H9 (cell line): Measurements from ENCODE around the gene SS18L1. TPM values are rescaled to one million over a fixed set of nuclear protein-coding genes. Genes with fewer than 3 reads are reported as not detected.

Source experiments
- DNase-seq: peaks from one replicate; pipeline ENCODE4 v3.0.0-alpha.2; 2017
- H2AFZ ChIP-seq: one replicate; pipeline ENCODE4 v1.6.1; 2013; ENCODE audit warnings: mild to moderate bottlenecking, low read length, control low read depth, moderate library complexity
- H2AK5ac ChIP-seq: 2 replicates; pipeline ENCODE4 v1.6.1; 2013; ENCODE audit warnings: low read length, control low read depth, mixed read lengths; ENCODE audit not compliant: insufficient read length
- H2BK120ac ChIP-seq: one replicate; pipeline ENCODE4 v1.6.1; 2013; ENCODE audit warnings: low read depth, mild to moderate bottlenecking, low read length, control low read depth, inconsistent platforms; ENCODE audit not compliant: poor library complexity, severe bottlenecking
- H2BK12ac ChIP-seq: 2 replicates; pipeline ENCODE4 v1.6.1; 2013; ENCODE audit warnings: low read length, control low read depth, mixed read lengths, low read depth; ENCODE audit not compliant: insufficient read length
- H2BK15ac ChIP-seq: 2 replicates; pipeline ENCODE4 v1.6.1; 2013; ENCODE audit warnings: low read depth, low read length, control low read depth
- H2BK20ac ChIP-seq: one replicate; pipeline ENCODE4 v1.6.1; 2013; ENCODE audit warnings: low read depth, mild to moderate bottlenecking, low read length, control low read depth, inconsistent platforms; ENCODE audit not compliant: poor library complexity, severe bottlenecking
- H2BK5ac ChIP-seq: 2 replicates; pipeline ENCODE4 v1.6.1; 2013; ENCODE audit warnings: low read length, control low read depth, mixed read lengths; ENCODE audit not compliant: insufficient read length
- H3K14ac ChIP-seq: 2 replicates; pipeline ENCODE4 v1.6.1; 2013; ENCODE audit warnings: low read length, control low read depth; ENCODE audit not compliant: insufficient read depth
- H3K18ac ChIP-seq: 2 replicates; pipeline ENCODE4 v1.6.1; 2013; ENCODE audit warnings: low read depth, mild to moderate bottlenecking, mixed read lengths, low read length, control low read depth; ENCODE audit not compliant: insufficient read length
- H3K23ac ChIP-seq: 2 replicates; pipeline ENCODE4 v1.6.1; 2013; ENCODE audit warnings: low read length, control low read depth, mixed read lengths, low read depth; ENCODE audit not compliant: insufficient read length
- H3K23me2 ChIP-seq: 2 replicates; pipeline ENCODE4 v1.6.1; 2013; ENCODE audit warnings: low read depth, mild to moderate bottlenecking, mixed read lengths, low read length, control low read depth; ENCODE audit not compliant: insufficient read length, poor library complexity, severe bottlenecking
- H3K27ac ChIP-seq: 2 replicates; pipeline ENCODE4 v1.5.1; 2013; ENCODE audit warnings: low read length, control low read depth, mixed read lengths, low read depth; ENCODE audit not compliant: insufficient read length
- H3K27me3 ChIP-seq: 2 replicates; pipeline ENCODE4 v1.6.1; 2013; ENCODE audit warnings: low read length, control low read depth, inconsistent platforms; ENCODE audit not compliant: insufficient read depth
- H3K4ac ChIP-seq: 2 replicates; pipeline ENCODE4 v1.6.1; 2013; ENCODE audit warnings: low read depth, mild to moderate bottlenecking, control low read depth, inconsistent platforms, low read length, moderate library complexity
- H3K4me1 ChIP-seq: 2 replicates; pipeline ENCODE4 v1.6.1; 2013; ENCODE audit warnings: low read length, control low read depth, inconsistent platforms; ENCODE audit not compliant: insufficient read depth
- H3K4me2 ChIP-seq: 2 replicates; pipeline ENCODE4 v1.6.1; 2013; ENCODE audit warnings: low read length, control low read depth, mixed read lengths; ENCODE audit not compliant: insufficient read length, insufficient read depth
- H3K56ac ChIP-seq: 2 replicates; pipeline ENCODE4 v1.6.1; 2013; ENCODE audit warnings: low read depth, mild to moderate bottlenecking, mixed read lengths, low read length, control low read depth; ENCODE audit not compliant: insufficient read length
- H3K79me1 ChIP-seq: 2 replicates; pipeline ENCODE4 v1.6.1; 2013; ENCODE audit warnings: low read depth, mild to moderate bottlenecking, moderate library complexity, low read length, control low read depth, inconsistent platforms; ENCODE audit not compliant: insufficient read depth, poor library complexity, severe bottlenecking
- H3K79me2 ChIP-seq: 2 replicates; pipeline ENCODE4 v1.6.1; 2013; ENCODE audit warnings: low read length, control low read depth, inconsistent platforms; ENCODE audit not compliant: insufficient read depth
- H3K9ac ChIP-seq: 2 replicates; pipeline ENCODE4 v1.6.1; 2013; ENCODE audit warnings: low read length, control low read depth, mixed read lengths; ENCODE audit not compliant: insufficient read length; ENCODE audit errors: extremely low read depth
- H3K9me3 ChIP-seq: one replicate; pipeline ENCODE4 v1.6.1; 2013; ENCODE audit warnings: low read depth, low read length, inconsistent platforms; ENCODE audit not compliant: control insufficient read depth
- H3T11ph ChIP-seq: one replicate; pipeline ENCODE4 v1.6.1; 2013; ENCODE audit warnings: mild to moderate bottlenecking, low read length, control low read depth, inconsistent platforms
- H4K20me1 ChIP-seq: one replicate; pipeline ENCODE4 v1.6.1; 2013; ENCODE audit not compliant: control insufficient read depth, insufficient read length, insufficient read depth
- H4K5ac ChIP-seq: 2 replicates; pipeline ENCODE4 v1.6.1; 2013; ENCODE audit warnings: low read depth, mild to moderate bottlenecking, mixed read lengths, low read length, control low read depth; ENCODE audit not compliant: insufficient read length
- H4K8ac ChIP-seq: replicated peaks from 2 replicates; pipeline ENCODE4 v1.6.1; 2013; ENCODE audit warnings: low read length, control low read depth, mixed read lengths, low read depth; ENCODE audit not compliant: insufficient read length
- H4K91ac ChIP-seq: 2 replicates; pipeline ENCODE4 v1.6.1; 2013; ENCODE audit warnings: low read depth, mild to moderate bottlenecking, moderate library complexity, mixed read lengths, low read length, control low read depth; ENCODE audit not compliant: insufficient read length
- H3K27ac Mint-ChIP-seq, 3 experiments: 2 replicates in 2 of 3; 3 replicates in 1 of 3; pipeline ENCODE4 v1.8.0; 2020 to 2021; ENCODE audit warnings: mixed read lengths in 3 of 3, mild to moderate bottlenecking in 1 of 3, moderate library complexity in 1 of 3
- H3K27me3 Mint-ChIP-seq: 2 replicates; pipeline ENCODE4 v1.8.0; 2021; ENCODE audit warnings: low read depth, mild to moderate bottlenecking, moderate library complexity, mixed read lengths
- H3K36me3 Mint-ChIP-seq, 3 experiments: 2 replicates in 2 of 3; 3 replicates in 1 of 3; pipeline ENCODE4 v1.8.0; 2020 to 2021; ENCODE audit warnings: low read depth in 3 of 3, mixed read lengths in 3 of 3; ENCODE audit not compliant: insufficient read depth in 1 of 3
- H3K4me1 Mint-ChIP-seq, 2 experiments: 2 replicates each; pipeline ENCODE4 v1.8.0; 2020; ENCODE audit warnings: mixed read lengths in 2 of 2
- H3K4me3 Mint-ChIP-seq, 2 experiments: 2 replicates in 1 of 2; 3 replicates in 1 of 2; pipeline ENCODE4 v1.8.0; 2020 to 2021; ENCODE audit warnings: mild to moderate bottlenecking in 2 of 2, mixed read lengths in 2 of 2, moderate library complexity in 1 of 2
- H3K9me3 Mint-ChIP-seq, 2 experiments: 2 replicates in 1 of 2; 3 replicates in 1 of 2; pipeline ENCODE4 v1.8.0; 2020; ENCODE audit warnings: mild to moderate bottlenecking in 2 of 2, mixed read lengths in 2 of 2, moderate library complexity in 1 of 2
- CTCF ChIP-seq: fragments of 200-600 bp; sonication (generic); conservative IDR thresholded peaks from 3 replicates; pipeline ENCODE4 v1.8.0; 2021; ENCODE audit warnings: antibody characterized with exemption, mild to moderate bottlenecking
- whole genome bisulfite sequencing: extraction: QIAGEN DNeasy Blood & Tissue Kit; methylation state at CpG from one replicate; pipeline ENCODE4 v1.1.7; 2013; ENCODE audit warnings: missing lambda C conversion rate, low lambda C conversion rate, mixed read lengths; ENCODE audit not compliant: insufficient read length; ENCODE audit errors: extremely low coverage; 5-methylcytosine and 5-hydroxymethylcytosine counted together
- total RNA-seq: library from RNA; stranded (reverse); gene quantifications from 2 replicates; pipeline ENCODE4 v1.2.1, GENCODE V29; 2021

Gene SS18L1
- total RNA-seq, 1 experiment from 2014 or later = 22.2 TPM

GRCh38 chr20:62227591-62227976 is 84.0 kb downstream of the SS18L1 start:
- no peak for TF ChIP-seq CTCF
- Histone ChIP-seq H3K9me3 (no peaks in the 10 kb centered on the region), H3K9ac (no peak overlapping the region), H3K4me1 (no peaks in the 10 kb centered on the region; the same call in 1 of the 2 replicates), H2AFZ (no peak overlapping the region), H3K23ac (no peak overlapping the region), H2BK15ac (no peak overlapping the region), H2BK20ac (no peak overlapping the region), H2BK12ac (no peak overlapping the region), H3K79me1 (no peaks in the 10 kb centered on the region), H4K5ac (no peak overlapping the region), H3K27ac (no peak overlapping the region), H3K27me3 (no peaks in the 10 kb centered on the region; the same call in 1 of the 2 replicates), H3K23me2 (no peaks in the 10 kb centered on the region), H3K18ac (no peak overlapping the region), H3T11ph (no peak overlapping the region), H2BK120ac (no peak overlapping the region), H3K4ac (no peak overlapping the region), H4K8ac (no peak overlapping the region), H2AK5ac (no peak overlapping the region), H4K20me1 (no peaks in the 10 kb centered on the region), H3K4me2 (no peak overlapping the region), H3K56ac (no peak overlapping the region), H3K79me2 (no peaks in the 10 kb centered on the region), H2BK5ac (no peak overlapping the region), H4K91ac (no peak overlapping the region), H3K14ac (no peak overlapping the region)
- Mint-ChIP-seq H3K9me3 (no peaks in the 10 kb centered on the region), H3K4me1 (peaks cover 2% of the 10 kb centered on the region in 2 experiments; a peak in 2 of 4 replicates), H3K27ac (no peak overlapping the region), H3K27me3 (peaks cover 44% of the 10 kb centered on the region), H3K36me3 (no peaks in the 10 kb centered on the region), H3K4me3 (no peak overlapping the region)
- no peak for DNase-seq
- no CpG with 5 or more reads among the region's 10 CpGs for WGBS
